NT2/D1 (cell line): ENCODE data around the gene CCT8.

Experiments
- DNase-seq: peaks from one replicate; pipeline ENCODE4 v3.0.0-alpha.2; 2011; ENCODE audit warnings: low read depth, low spot score
- H3K27me3 ChIP-seq: 2 replicates; pipeline ENCODE4 v1.6.0; 2011; ENCODE audit warnings: mild to moderate bottlenecking; ENCODE audit not compliant: insufficient read length, insufficient read depth
- H3K36me3 ChIP-seq: 2 replicates; pipeline ENCODE4 v1.6.1; 2011; ENCODE audit warnings: mild to moderate bottlenecking, low read length, mixed read lengths; ENCODE audit not compliant: insufficient read depth, insufficient read length
- H3K4me1 ChIP-seq: 2 replicates; pipeline ENCODE4 v1.5.1; 2011; ENCODE audit not compliant: insufficient read depth, insufficient read length
- H3K4me3 ChIP-seq: 2 replicates; pipeline ENCODE4 v1.5.1; 2011; ENCODE audit warnings: low read depth; ENCODE audit not compliant: insufficient read length
- H3K9ac ChIP-seq: 2 replicates; pipeline ENCODE4 v1.6.0; 2011; ENCODE audit warnings: low read depth; ENCODE audit not compliant: insufficient read length
- H3K9me3 ChIP-seq: 2 replicates; pipeline ENCODE4 v1.5.1; 2011; ENCODE audit warnings: mild to moderate bottlenecking, low read length; ENCODE audit not compliant: insufficient read depth
- SUZ12 ChIP-seq: IDR thresholded peaks from 2 replicates; pipeline ENCODE4 v1.6.1; 2011; ENCODE audit not compliant: insufficient read length, insufficient read depth; ENCODE audit errors: extremely low read depth
- YY1 ChIP-seq: IDR thresholded peaks from 2 replicates; pipeline ENCODE4 v1.6.1; 2011; ENCODE audit not compliant: insufficient read length, insufficient read depth
- ZNF274 ChIP-seq: IDR thresholded peaks from 2 replicates; pipeline ENCODE4 v1.6.1; 2011; ENCODE audit warnings: mild to moderate bottlenecking, low read depth, low read length

Gene CCT8

GRCh38 chr21:29102791-29103257 is 29.4 kb upstream of the CCT8 start:
- Histone ChIP-seq H3K9ac (no peak overlapping the region), H3K4me3 (no peak overlapping the region), H3K36me3 (no peaks in the 10 kb centered on the region), H3K4me1 (no peaks in the 10 kb centered on the region), H3K27me3 (no peaks in the 10 kb centered on the region), H3K9me3 (no peaks in the 10 kb centered on the region; the same call in 1 of the 2 replicates)
- TF ChIP-seq SUZ12 (no peak), ZNF274 (no peak), YY1 (no peak)
- DNase-seq: no peak

GRCh38 chr21:29098156-29098555 is 24.7 kb upstream of the CCT8 start:
- Histone ChIP-seq H3K36me3 (no peaks in the 10 kb centered on the region), H3K4me3 (no peak overlapping the region), H3K27me3 (no peaks in the 10 kb centered on the region), H3K9ac (no peak overlapping the region), H3K9me3 (no peaks in the 10 kb centered on the region), H3K4me1 (no peaks in the 10 kb centered on the region)
- TF ChIP-seq ZNF274 (no peak), YY1 (no peak), SUZ12 (no peak)
- no peak for DNase-seq

- no peak for DNase-seq
- Histone ChIP-seq H3K9ac (no peak overlapping the region), H3K4me1 (peaks cover 2% of the 10 kb centered on the region), H3K9me3 (no peaks in the 10 kb centered on the region), H3K27me3 (no peaks in the 10 kb centered on the region), H3K4me3 (no peak overlapping the region), H3K36me3 (no peaks in the 10 kb centered on the region)
- TF ChIP-seq YY1 (no peak), ZNF274 (no peak), SUZ12 (no peak)
Measured at GRCh38 chr21:29096218-29097015, 23.0 kb upstream of the CCT8 start.

- peaks cover 2% of the 10 kb centered on the region for H3K4me1 ChIP-seq
- H3K4me3 ChIP-seq: no peak overlapping the region
- no peaks in the 10 kb centered on the region for H3K36me3 ChIP-seq
- no peaks in the 10 kb centered on the region for H3K27me3 ChIP-seq
- DNase-seq: no peak
- H3K9ac ChIP-seq: no peak overlapping the region
- H3K9me3 ChIP-seq: no peaks in the 10 kb centered on the region
- TF ChIP-seq YY1 (no peak), ZNF274 (no peak), SUZ12 (no peak)
Measured at GRCh38 chr21:29092102-29092959, 18.9 kb upstream of the CCT8 start.

- H3K27me3 ChIP-seq: no peaks in the 10 kb centered on the region
- H3K4me1 ChIP-seq: peaks cover 2% of the 10 kb centered on the region
- DNase-seq: no peak
- TF ChIP-seq SUZ12 (no peak), YY1 (no peak), ZNF274 (no peak)
- H3K9me3 ChIP-seq: no peaks in the 10 kb centered on the region
- no peak overlapping the region for H3K9ac ChIP-seq
- no peaks in the 10 kb centered on the region for H3K36me3 ChIP-seq
- H3K4me3 ChIP-seq: no peak overlapping the region
Measured at GRCh38 chr21:29091033-29091432, 17.6 kb upstream of the CCT8 start.

GRCh38 chr21:29085106-29085752 is 11.8 kb upstream of the CCT8 start:
- H3K4me3 ChIP-seq: no peak overlapping the region
- TF ChIP-seq YY1 (no peak), ZNF274 (no peak), SUZ12 (no peak)
- H3K9ac ChIP-seq: no peak overlapping the region
- no peak for DNase-seq
- H3K4me1 ChIP-seq: no peaks in the 10 kb centered on the region
- no peaks in the 10 kb centered on the region for H3K36me3 ChIP-seq
- no peaks in the 10 kb centered on the region for H3K27me3 ChIP-seq
- no peaks in the 10 kb centered on the region for H3K9me3 ChIP-seq

- Histone ChIP-seq H3K4me1 (no peaks in the 10 kb centered on the region), H3K27me3 (no peaks in the 10 kb centered on the region), H3K9ac (no peak overlapping the region), H3K4me3 (no peak overlapping the region), H3K9me3 (no peaks in the 10 kb centered on the region), H3K36me3 (no peaks in the 10 kb centered on the region)
- DNase-seq: no peak
- no peak for TF ChIP-seq YY1
Measured at GRCh38 chr21:29084372-29084771, 10.9 kb upstream of the CCT8 start.
